HG03108 (cell line): ENCODE results near the gene KLK7.
"Not testable (repeated sequence)": the region's sequence is repeated elsewhere in the genome, so short reads cannot be mapped to it uniquely, and the experiment has no call there.

Source experiments
- ATAC-seq: cut with Tn5 transposase; IDR thresholded peaks from one replicate; pipeline ENCODE4 v1.9.1; 2021; ENCODE audit warnings: moderate library complexity; ENCODE audit not compliant: unreplicated experiment

KLK7 gene

GRCh38 chr19:50978772-50979390 lies 4.8 kb downstream of the KLK7 start:
- no peak for ATAC-seq

GRCh38 chr19:50977626-50978025 lies 6.1 kb downstream of the KLK7 start:
- no peak for ATAC-seq

- no peak for ATAC-seq
Observed at GRCh38 chr19:50975766-50976165, 8.0 kb downstream of the KLK7 start.

GRCh38 chr19:50974702-50975556 lies 8.8 kb downstream of the KLK7 start:
- no peak for ATAC-seq

GRCh38 chr19:50972795-50973376 lies 10.8 kb downstream of the KLK7 start:
- ATAC-seq, result no peak

GRCh38 chr19:50969810-50970209 lies 13.9 kb downstream of the KLK7 start:
- ATAC-seq, result not testable (repeated sequence)

GRCh38 chr19:50969413-50969760 lies 14.3 kb downstream of the KLK7 start, which contains the start of gene KLK6:
KLK6 (minus strand) TSS chr19:50969591; CDS start chr19:50968104, 1,487 bp downstream.
- ATAC-seq, result no peak

GRCh38 chr19:50968716-50969412 lies 14.9 kb downstream of the KLK7 start:
- ATAC-seq, result no peak

GRCh38 chr19:50967929-50968715 lies 15.6 kb downstream of the KLK7 start:
- no peak for ATAC-seq

- no peak for ATAC-seq
Observed at GRCh38 chr19:50964266-50964665, 19.5 kb downstream of the KLK7 start.

GRCh38 chr19:50963381-50963780 lies 20.3 kb downstream of the KLK7 start:
- ATAC-seq, result no peak

GRCh38 chr19:50962245-50962644 lies 21.5 kb downstream of the KLK7 start:
- no peak for ATAC-seq

GRCh38 chr19:50959731-50960500 lies 23.8 kb downstream of the KLK7 start:
- no peak for ATAC-seq

- no peak for ATAC-seq
Observed at GRCh38 chr19:50957587-50957986, 26.1 kb downstream of the KLK7 start.

GRCh38 chr19:50952910-50953309 lies 30.8 kb downstream of the KLK7 start, which contains the start of gene KLK5:
KLK5 (minus strand) TSS chr19:50953038; CDS start chr19:50952657, 381 bp downstream.
- ATAC-seq, result no peak

GRCh38 chr19:50949861-50950260 lies 33.9 kb downstream of the KLK7 start:
- no peak for ATAC-seq

GRCh38 chr19:50947123-50947522 lies 36.6 kb downstream of the KLK7 start:
- no peak for ATAC-seq

GRCh38 chr19:50944795-50945194 lies 38.9 kb downstream of the KLK7 start:
- ATAC-seq, result no peak

- no peak for ATAC-seq
Observed at GRCh38 chr19:50943074-50943828, 40.5 kb downstream of the KLK7 start.
